Sigmoid colon (tissue), 7 donors: ENCODE results near the gene PPIB. TPM values are rescaled to one million over a fixed set of nuclear protein-coding genes. Genes with fewer than 3 reads are reported as not detected.

Experiments used
- DNase-seq: peaks from one replicate; pipeline ENCODE4 v3.0.0-alpha.2; 2019
- H3K27ac ChIP-seq, 4 donors: fragments of 200-600 bp; sonication (generic); one replicate each; pipeline ENCODE4 v1.5.1; 2016 to 2019; ENCODE audit warnings: mild to moderate bottlenecking in 1 of 4
- H3K27me3 ChIP-seq, 3 donors: fragments of 200-600 bp; sonication (generic); one replicate each; pipeline ENCODE4 v1.5.1; 2019; ENCODE audit warnings: mild to moderate bottlenecking in 1 of 3
- H3K36me3 ChIP-seq, 4 donors: fragments of 200-600 bp; sonication (generic); one replicate each; pipeline ENCODE4 v1.5.1; 2016 to 2019
- H3K4me1 ChIP-seq, 4 donors: fragments of 200-600 bp; sonication (generic); one replicate each; pipeline ENCODE4 v1.5.1; 2017 to 2019
- H3K4me3 ChIP-seq, 4 donors: fragments of 200-600 bp; sonication (generic); one replicate each; pipeline ENCODE4 v1.5.1; 2017 to 2019; ENCODE audit warnings: mild to moderate bottlenecking in 2 of 4, moderate library complexity in 1 of 4
- H3K9me3 ChIP-seq, 4 donors: fragments of 200-600 bp in 3 of 4; sonication (generic) in 3 of 4; one replicate each; pipeline versions ENCODE4 v1.5.1 to v1.6.1; 2013 to 2019
- CTCF ChIP-seq, 4 experiments: fragments of 450-650 bp in 3 of 4; fragments of 200-600 bp in 1 of 4; IDR thresholded peaks; one replicate each; pipeline ENCODE4 v1.5.1; 2016 to 2019; ENCODE audit warnings: antibody characterized with exemption in 4 of 4, mild to moderate bottlenecking in 3 of 4, moderate library complexity in 2 of 4
- EP300 ChIP-seq, 4 donors: sonication (generic); formaldehyde crosslinking; IDR thresholded peaks; one replicate each; pipeline ENCODE4 v1.6.1; 2017; ENCODE audit warnings: antibody characterized with exemption in 4 of 4
- POLR2A ChIP-seq, 2 donors: fragments of 450-650 bp; IDR thresholded peaks; one replicate each; pipeline ENCODE4 v1.6.1; 2016; ENCODE audit warnings: antibody characterized with exemption in 2 of 2, mild to moderate bottlenecking in 2 of 2, moderate library complexity in 2 of 2
- POLR2AphosphoS5 ChIP-seq, 4 donors: sonication (generic); formaldehyde crosslinking; IDR thresholded peaks; one replicate each; pipeline ENCODE4 v1.6.1; 2017; ENCODE audit warnings: antibody characterized with exemption in 4 of 4
- WGBS, 2 donors: extraction: QIAGEN DNeasy Blood & Tissue Kit; methylation state at CpG; one replicate each; pipeline ENCODE4 v1.1.7; 2013; 5-methylcytosine and 5-hydroxymethylcytosine counted together
- intact Hi-C: fragments of 100-400 bp; cut with DNase I; formaldehyde crosslinking; loops from one replicate; pipeline ENCODE4 v1.15.1; 2023
- polyA plus RNA-seq, 3 donors: library from polyadenylated mRNA; stranded (reverse); fragments of 200-250 nt; gene quantifications; one replicate each; pipeline ENCODE4 v1.2.3, GENCODE V29; 2013
- total RNA-seq, 4 donors: library from RNA; depleted of rRNA; stranded (reverse); fragments of >200 nt; gene quantifications; one replicate each; pipeline ENCODE4 v1.1.0, GENCODE V29; 2016
- donor health status: healthy with polysubstance abuse.
- donor health status: Bipolar disorder and iron deficiency.
- donor health status: healthy.

The PPIB gene
- total and polyA plus RNA-seq, 7 donors = 154 to 647 (median 169) TPM

- peak; percentile 55 for DNase-seq
- H3K9me3 ChIP-seq = no peaks in the 10 kb centered on the region
- H3K36me3 ChIP-seq = peaks cover 35 to 84% (median 51%) of the 10 kb centered on the region in 4 donors
- no peak for TF ChIP-seq POLR2A (IDR thresholded peaks at IDR 0.05)
- no peak for TF ChIP-seq EP300 (IDR thresholded peaks at IDR 0.05)
- no peak for TF ChIP-seq POLR2AphosphoS5 (IDR thresholded peaks at IDR 0.05)
- TF ChIP-seq CTCF (IDR thresholded peaks at IDR 0.05) = no peak
- no peak overlapping the region for H3K4me3 ChIP-seq
- H3K4me1 ChIP-seq = peaks cover 0 to 15% (median 7%) of the 10 kb centered on the region in 4 donors
- intact Hi-C loops = no loop called here
- no peaks in the 10 kb centered on the region for H3K27me3 ChIP-seq
- WGBS, 2 donors = 74 to 76% methylated on average over 8 of the region's 8 CpGs
- no peak overlapping the region for H3K27ac ChIP-seq
Measured at GRCh38 chr15:64137226-64137833, 25.5 kb downstream of the PPIB start.

DNA sequence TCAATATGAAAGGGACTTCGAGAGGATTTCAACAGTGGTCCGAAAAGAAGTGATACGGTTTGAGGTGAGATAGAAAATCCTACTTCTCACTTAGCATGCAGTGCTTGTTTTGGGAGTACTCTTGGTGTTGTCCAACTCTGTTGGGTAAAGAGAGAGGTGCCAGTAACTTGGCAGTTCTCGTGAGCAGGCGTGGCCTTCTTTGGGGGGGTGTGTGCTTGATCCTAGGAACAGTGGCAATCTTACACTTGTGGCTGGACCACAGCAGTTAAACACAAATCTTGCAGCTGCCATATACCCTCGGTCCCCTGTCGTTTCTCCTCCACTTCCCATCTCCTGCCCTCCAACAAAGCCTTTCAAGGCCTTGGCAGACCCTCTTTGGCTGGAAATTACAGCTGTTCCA lies 26.5 kb downstream of the PPIB start:
- H3K36me3 ChIP-seq = peaks cover 43 to 85% (median 61%) of the 10 kb centered on the region in 4 donors
- TF ChIP-seq POLR2AphosphoS5 (IDR thresholded peaks at IDR 0.05) (no peak), EP300 (IDR thresholded peaks at IDR 0.05) (no peak), POLR2A (IDR thresholded peaks at IDR 0.05) (no peak), CTCF (IDR thresholded peaks at IDR 0.05) (no peak)
- 92 to 96% methylated on average over 7 of the region's 7 CpGs for WGBS, 2 donors
- no peaks in the 10 kb centered on the region for H3K27me3 ChIP-seq
- no peak for DNase-seq
- H3K4me3 ChIP-seq = no peak overlapping the region
- peaks cover 0 to 15% (median 7%) of the 10 kb centered on the region in 4 donors for H3K4me1 ChIP-seq
- intact Hi-C loops = no loop called here
- no peaks in the 10 kb centered on the region for H3K9me3 ChIP-seq
- H3K27ac ChIP-seq = no peak overlapping the region

- H3K9me3 ChIP-seq = no peaks in the 10 kb centered on the region
- H3K27ac ChIP-seq = peak overlapping the region in 1 of 4 donors; percentile 3
- WGBS, 2 donors = 89 to 90% methylated on average over 9 of the region's 9 CpGs
- peaks cover 0 to 15% (median 7%) of the 10 kb centered on the region in 4 donors for H3K4me1 ChIP-seq
- H3K36me3 ChIP-seq = peaks cover 58 to 96% (median 80%) of the 10 kb centered on the region in 4 donors
- H3K4me3 ChIP-seq = no peak overlapping the region
- DNase-seq = peak; percentile 82
- H3K27me3 ChIP-seq = no peaks in the 10 kb centered on the region
- intact Hi-C loops = no loop called here
- TF ChIP-seq CTCF (IDR thresholded peaks at IDR 0.05) = no peak
- no peak for TF ChIP-seq POLR2A (IDR thresholded peaks at IDR 0.05)
- no peak for TF ChIP-seq EP300 (IDR thresholded peaks at IDR 0.05)
- no peak for TF ChIP-seq POLR2AphosphoS5 (IDR thresholded peaks at IDR 0.05)
Measured at GRCh38 chr15:64134345-64134829, 28.4 kb downstream of the PPIB start.

DNA sequence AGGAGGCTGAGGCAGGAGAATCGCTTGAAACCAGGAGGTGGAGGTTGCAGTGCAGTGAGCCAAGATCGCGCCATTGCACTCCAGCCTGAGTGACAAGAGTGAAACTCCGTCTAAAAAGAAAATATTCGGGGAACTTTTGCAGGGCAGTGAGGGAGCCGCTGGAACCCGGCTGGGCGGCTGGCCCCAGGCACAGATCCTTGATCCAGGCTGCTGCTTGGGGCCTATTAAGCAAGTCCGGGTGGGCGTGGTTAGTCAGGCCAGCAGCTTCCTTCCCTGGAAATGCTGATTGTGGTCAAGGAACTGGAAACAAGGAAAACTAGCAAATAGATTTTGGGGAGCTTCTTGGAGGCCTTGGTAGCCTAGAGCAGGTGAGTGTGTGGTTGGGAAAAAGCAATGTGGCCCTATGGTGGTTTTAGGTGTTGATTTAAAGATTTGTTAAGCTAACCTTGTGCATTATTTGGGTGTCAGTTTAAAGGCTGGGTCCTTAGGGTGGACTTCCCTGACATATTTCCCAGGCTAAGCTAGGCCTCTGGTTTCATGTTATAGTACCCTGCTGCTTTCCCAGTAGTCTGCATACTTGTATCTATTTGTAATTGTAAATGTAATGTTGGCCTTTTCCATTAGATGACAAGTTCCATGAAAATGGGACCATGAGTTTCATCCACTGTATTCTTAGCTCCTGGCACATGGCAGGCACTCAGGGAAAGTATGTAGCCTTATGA lies 29.0 kb downstream of the PPIB start:
- no peaks in the 10 kb centered on the region for H3K27me3 ChIP-seq
- H3K27ac ChIP-seq = no peak overlapping the region
- H3K9me3 ChIP-seq = no peaks in the 10 kb centered on the region
- WGBS, 2 donors = 96% methylated on average over 10 of the region's 10 CpGs
- peaks cover 58 to 100% (median 84%) of the 10 kb centered on the region in 4 donors for H3K36me3 ChIP-seq
- DNase-seq = no peak
- H3K4me3 ChIP-seq = no peak overlapping the region
- TF ChIP-seq POLR2A (IDR thresholded peaks at IDR 0.05) = no peak
- no peak for TF ChIP-seq EP300 (IDR thresholded peaks at IDR 0.05)
- TF ChIP-seq CTCF (IDR thresholded peaks at IDR 0.05) = no peak
- no peak for TF ChIP-seq POLR2AphosphoS5 (IDR thresholded peaks at IDR 0.05)
- H3K4me1 ChIP-seq = peaks cover 0 to 15% (median 7%) of the 10 kb centered on the region in 4 donors
- intact Hi-C loops = no loop called here
